Ovary (tissue), 9 donors: ENCODE data around the gene SEC24D. TPM values are rescaled to one million over a fixed set of nuclear protein-coding genes. Genes with fewer than 3 reads are reported as not detected.

ENCODE experiments used
- DNase-seq, 5 donors: peaks; one replicate each; pipeline ENCODE4 v3.0.0-alpha.2; 2019 to 2020
- H3K27ac ChIP-seq, 2 donors: fragments of 200-600 bp; one replicate each; pipeline versions ENCODE4 v1.5.1 to v1.8.0; 2019 to 2022
- H3K27me3 ChIP-seq: fragments of 200-600 bp; one replicate; pipeline ENCODE4 v1.8.0; 2022
- H3K36me3 ChIP-seq: fragments of 200-600 bp; sonication (generic); one replicate; pipeline ENCODE4 v1.5.1; 2019
- H3K4me1 ChIP-seq: one replicate; pipeline ENCODE4 v1.8.1; 2013; ENCODE audit warnings: mild to moderate bottlenecking, moderate library complexity; ENCODE audit not compliant: insufficient read depth
- H3K4me3 ChIP-seq: fragments of 200-600 bp; sonication (generic); one replicate; pipeline ENCODE4 v1.5.1; 2017
- H3K9me3 ChIP-seq, 2 donors: fragments of 200-600 bp in 1 of 2; sonication (generic) in 1 of 2; one replicate each; pipeline versions ENCODE4 v1.5.1 to v1.8.1; 2013 to 2019; ENCODE audit warnings: mild to moderate bottlenecking in 1 of 2, moderate library complexity in 1 of 2
- EP300 ChIP-seq: sonication (generic); formaldehyde crosslinking; IDR thresholded peaks from one replicate; pipeline ENCODE4 v1.6.1; 2017; ENCODE audit warnings: antibody characterized with exemption
- POLR2A ChIP-seq: fragments of 450-650 bp; IDR thresholded peaks from one replicate; pipeline ENCODE4 v1.6.1; 2017; ENCODE audit warnings: antibody characterized with exemption, mild to moderate bottlenecking, moderate library complexity
- WGBS, 3 donors: extraction: QIAGEN DNeasy Blood & Tissue Kit in 1 of 3; methylation state at CpG; one replicate each; pipeline versions ENCODE4 v1.1.5 to v1.1.7; 2013 to 2017; 5-methylcytosine and 5-hydroxymethylcytosine counted together
- intact Hi-C, 4 donors: fragments of 100-400 bp; cut with DNase I; formaldehyde crosslinking; loops; one replicate each; pipeline versions ENCODE4 v1.11.0 to v1.15.1; 2022 to 2023
- polyA plus RNA-seq, 2 donors: library from polyadenylated mRNA; stranded (reverse); fragments of 200-250 nt in 1 of 2; fragments of 350-450 nt in 1 of 2; fragmentation: Illumina TruSeq in 1 of 2; extraction: RNeasy Lipid Tissue Mini Kit (QIAGEN cat#74804) in 1 of 2; gene quantifications; one replicate each; pipeline ENCODE4 v1.2.3, GENCODE V29; 2013 to 2014
- total RNA-seq, 7 donors: library from RNA; depleted of rRNA in 2 of 7; stranded (reverse); fragments of >200 nt in 2 of 7; fragmentation: NEBNext Ultra II Directional in 3 of 7; extraction: Animal tissue kit (Norgen Biotek cat#: 25700) in 3 of 7; gene quantifications; one replicate each; pipeline versions ENCODE4 v1.1.0 to v1.2.4, GENCODE V29; 2016 to 2023
- TF ChIP-seq, protein P1 (sequence below), 3 donors: fragments of 450-650 bp in 2 of 3; fragments of 200-600 bp in 1 of 3; IDR thresholded peaks; one replicate each; pipeline versions ENCODE4 v1.5.1 to v1.8.0; 2016 to 2022; ENCODE audit warnings: antibody characterized with exemption in 3 of 3, mild to moderate bottlenecking in 1 of 3
- donor health status: DM: no; HTN: no; CAD: no; lungs with moderate emphysema.
- donor health status: DM: no; HTN: no; CAD: no.
- donor health status: Bipolar disorder and iron deficiency.
- donor health status: DM: yes; HTN: yes; CAD: no.
- donor health status: DM: no; HTN: no; CAD: no.
- donor health status: DM: yes; HTN: yes; CAD: no.

The SEC24D gene
- total and polyA plus RNA-seq, 9 donors: 15.4 to 53.0 (median 39.0) TPM

- Histone ChIP-seq H3K27ac (peak overlapping the region in 1 of 2 donors; percentile 67), H3K36me3 (no peaks in the 10 kb centered on the region), H3K4me3 (no peak overlapping the region), H3K4me1 (peaks cover 19% of the 10 kb centered on the region), H3K27me3 (no peaks in the 10 kb centered on the region), H3K9me3 (no peaks in the 10 kb centered on the region)
- no peak for TF ChIP-seq EP300
- no peak for TF ChIP-seq POLR2A
- TF ChIP-seq, protein P1, sequence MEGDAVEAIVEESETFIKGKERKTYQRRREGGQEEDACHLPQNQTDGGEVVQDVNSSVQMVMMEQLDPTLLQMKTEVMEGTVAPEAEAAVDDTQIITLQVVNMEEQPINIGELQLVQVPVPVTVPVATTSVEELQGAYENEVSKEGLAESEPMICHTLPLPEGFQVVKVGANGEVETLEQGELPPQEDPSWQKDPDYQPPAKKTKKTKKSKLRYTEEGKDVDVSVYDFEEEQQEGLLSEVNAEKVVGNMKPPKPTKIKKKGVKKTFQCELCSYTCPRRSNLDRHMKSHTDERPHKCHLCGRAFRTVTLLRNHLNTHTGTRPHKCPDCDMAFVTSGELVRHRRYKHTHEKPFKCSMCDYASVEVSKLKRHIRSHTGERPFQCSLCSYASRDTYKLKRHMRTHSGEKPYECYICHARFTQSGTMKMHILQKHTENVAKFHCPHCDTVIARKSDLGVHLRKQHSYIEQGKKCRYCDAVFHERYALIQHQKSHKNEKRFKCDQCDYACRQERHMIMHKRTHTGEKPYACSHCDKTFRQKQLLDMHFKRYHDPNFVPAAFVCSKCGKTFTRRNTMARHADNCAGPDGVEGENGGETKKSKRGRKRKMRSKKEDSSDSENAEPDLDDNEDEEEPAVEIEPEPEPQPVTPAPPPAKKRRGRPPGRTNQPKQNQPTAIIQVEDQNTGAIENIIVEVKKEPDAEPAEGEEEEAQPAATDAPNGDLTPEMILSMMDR (IDR thresholded peaks at IDR 0.05): no peak
- WGBS, 3 donors: 9 to 10% (median 10%) methylated on average over 2 of the region's 2 CpGs
- DNase-seq: no peak
- intact Hi-C loops: no loop called here
Measured at GRCh38 chr4:118757761-118758251, 78.1 kb downstream of the SEC24D start.

GRCh38 chr4:118756958-118757357, 79.0 kb downstream of the SEC24D start:
- Histone ChIP-seq H3K36me3 (no peaks in the 10 kb centered on the region), H3K27ac (peak overlapping the region; percentile 59 to 67), H3K9me3 (no peaks in the 10 kb centered on the region), H3K4me3 (no peak overlapping the region), H3K4me1 (peaks cover 17% of the 10 kb centered on the region), H3K27me3 (no peaks in the 10 kb centered on the region)
- 25 to 47% (median 33%) methylated on average over 1 of the region's 1 CpG for WGBS, 3 donors
- DNase-seq: no peak
- no peak for TF ChIP-seq EP300
- TF ChIP-seq, protein P1 (IDR thresholded peaks at IDR 0.05): no peak
- no peak for TF ChIP-seq POLR2A
- intact Hi-C loops: no loop called here

DNA sequence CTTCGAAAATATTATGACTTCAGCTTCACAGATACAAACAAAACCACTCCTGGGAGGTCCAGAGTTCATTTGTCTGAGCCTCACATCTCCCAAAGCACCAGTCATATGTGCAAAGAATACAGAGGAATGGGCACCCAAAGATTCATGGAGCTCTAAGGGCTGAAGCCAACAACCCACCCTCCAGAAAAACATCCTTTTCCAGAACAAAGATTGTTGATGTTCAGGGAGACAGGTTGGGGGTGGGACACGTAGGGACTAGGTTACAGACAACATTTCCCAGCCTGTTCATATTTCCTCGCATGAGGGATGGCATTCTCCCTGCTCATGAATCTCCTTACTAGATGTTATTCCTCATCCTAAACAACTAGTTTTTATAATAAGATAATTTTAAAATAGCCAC, 79.5 kb downstream of the SEC24D start:
- TF ChIP-seq POLR2A (no peak), EP300 (no peak)
- TF ChIP-seq, protein P1 (IDR thresholded peaks at IDR 0.05): no peak
- DNase-seq: no peak
- no peaks in the 10 kb centered on the region for H3K9me3 ChIP-seq
- H3K27me3 ChIP-seq: no peaks in the 10 kb centered on the region
- intact Hi-C loops: no loop called here
- H3K36me3 ChIP-seq: no peaks in the 10 kb centered on the region
- no peak overlapping the region for H3K4me3 ChIP-seq
- H3K27ac ChIP-seq: peak overlapping the region; percentile 59 to 67
- 9 to 35% (median 12%) methylated on average over 3 of the region's 3 CpGs for WGBS, 3 donors
- peaks cover 17% of the 10 kb centered on the region for H3K4me1 ChIP-seq

DNA sequence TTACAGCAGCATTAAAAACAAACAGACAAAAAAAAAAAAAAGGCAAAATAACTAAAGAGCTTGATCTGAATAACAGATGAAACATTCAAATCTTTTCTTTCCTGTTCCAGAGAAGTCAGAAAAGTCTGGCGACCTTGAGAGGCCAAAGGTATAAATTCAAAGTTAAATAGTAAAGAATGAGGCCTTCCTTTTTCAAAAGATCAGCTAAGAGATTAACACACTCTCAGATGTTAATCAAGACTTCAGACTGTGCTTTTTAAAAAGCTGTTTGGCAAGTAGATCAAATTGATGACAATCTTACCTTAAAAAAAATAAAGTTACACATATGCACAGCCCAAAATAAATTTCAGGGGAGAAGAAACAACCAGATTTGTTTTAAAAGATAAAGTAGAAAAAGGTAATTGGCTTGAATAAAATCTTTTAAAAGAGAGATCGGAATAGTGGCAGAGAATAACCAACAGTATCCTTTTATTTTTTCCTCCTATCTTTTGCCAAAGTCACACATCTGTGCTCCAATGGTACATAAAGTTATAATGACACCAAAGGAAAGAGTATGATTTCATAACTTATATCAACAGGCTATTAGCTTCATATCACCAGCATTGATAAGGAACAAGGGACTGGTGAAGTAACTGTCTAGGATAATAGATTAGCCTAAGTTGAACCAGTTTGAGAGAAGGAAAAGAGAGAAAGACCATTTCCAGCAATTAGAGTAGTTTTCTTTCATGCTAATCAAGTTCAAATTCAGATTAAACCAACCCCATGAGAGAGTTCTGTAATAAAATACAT, 80.3 kb downstream of the SEC24D start:
- peaks cover 15% of the 10 kb centered on the region for H3K4me1 ChIP-seq

More for the DNA sequence above, 80.3 kb downstream of the SEC24D start:
- Histone ChIP-seq H3K9me3 (no peaks in the 10 kb centered on the region), H3K36me3 (no peaks in the 10 kb centered on the region), H3K4me3 (no peak overlapping the region), H3K27me3 (no peaks in the 10 kb centered on the region), H3K27ac (peak overlapping the region; percentile 59 to 67)
- intact Hi-C loops: no loop called here
- WGBS, 3 donors: 44 to 50% (median 44%) methylated on average over 2 of the region's 2 CpGs
- no peak for DNase-seq
- TF ChIP-seq EP300 (no peak), POLR2A (no peak)
- TF ChIP-seq, protein P1 (IDR thresholded peaks at IDR 0.05): no peak
